Measurements from ENCODE around the gene NKX6-1. TPM values are rescaled to one million over a fixed set of nuclear protein-coding genes. Genes with fewer than 3 reads are reported as not detected.

Gene NKX6-1
- not detected for total RNA-seq
- long read RNA-seq, result 0 reads

DNA sequence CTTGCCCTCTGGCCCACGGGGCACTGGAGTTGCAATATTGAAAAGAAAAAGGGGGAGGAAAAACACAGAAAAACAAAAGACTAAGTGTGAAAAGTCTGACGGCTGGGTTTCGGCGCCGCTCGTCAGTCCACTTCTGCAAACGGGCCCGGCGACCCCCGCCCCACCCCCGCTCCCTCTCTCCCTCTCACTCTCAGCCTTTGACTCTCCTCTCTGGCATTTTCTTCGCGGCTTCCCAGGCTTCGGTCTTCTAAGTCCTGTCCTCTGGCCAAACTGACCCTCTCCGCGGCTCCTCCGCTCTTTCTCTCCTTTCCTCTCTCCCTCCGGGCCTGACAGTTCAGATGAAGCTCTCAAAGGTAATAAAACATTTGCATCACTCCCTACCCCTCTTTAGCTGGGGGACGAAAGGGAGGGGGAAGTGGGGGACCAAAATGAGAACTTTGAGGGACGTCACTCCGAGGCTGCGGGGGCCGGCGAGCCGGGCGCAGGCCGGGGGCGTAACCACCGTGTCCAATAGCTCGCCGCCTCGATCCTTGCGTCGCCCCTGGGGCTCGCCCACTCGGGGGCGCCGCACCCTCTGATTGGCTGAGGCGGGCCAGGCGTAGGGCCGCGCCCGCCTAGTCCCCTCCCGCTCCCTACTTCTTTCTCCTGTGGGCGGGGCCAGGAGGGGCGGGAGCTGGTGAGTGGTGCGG, at the start of gene NKX6-1:
NKX6-1 (minus strand) TSS at position 358 of the 689 bp plus-strand sequence. CDS start 1,064 bp downstream, outside the sequence.
- no peaks in the 10 kb centered on the region for H3K36me3 ChIP-seq
- peaks cover 100% of the 10 kb centered on the region for H3K27me3 ChIP-seq (ENCODE audit: low read depth)
- no peaks in the 10 kb centered on the region for H3K9me3 ChIP-seq (replicated peaks)
- H3K4me3 ChIP-seq, result peak within 1 kb of the TSS; percentile 62
- intact Hi-C loops (cut with micrococcal nuclease), result no loop called here
- peak; percentile 44 for DNase-seq
- TF ChIP-seq CTCF (IDR thresholded peaks at IDR 0.05; ENCODE audit: borderline replicate concordance), result no peak
- H3K27ac ChIP-seq (replicated peaks), result no peak within 1 kb of the TSS
- peaks cover 43% of the 10 kb centered on the region for H3K4me1 ChIP-seq

DNA sequence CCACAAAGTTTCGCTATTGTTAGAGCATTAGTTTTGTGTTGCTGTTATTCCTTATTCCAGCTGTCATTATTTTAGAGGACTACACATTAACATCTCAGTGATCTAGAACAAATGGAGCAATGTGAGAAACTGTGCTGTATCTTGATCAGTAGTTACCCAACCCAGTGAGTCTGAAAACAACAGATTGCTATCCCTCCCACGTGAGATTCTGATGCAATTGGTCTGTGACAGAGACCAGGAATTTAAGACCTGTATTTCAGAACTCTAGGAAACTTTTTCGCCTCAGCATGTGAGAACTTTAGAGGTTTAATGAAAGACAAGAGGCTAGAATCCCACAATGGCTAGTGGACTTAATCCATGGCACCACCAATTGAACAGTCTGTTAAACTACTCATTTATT, 48.1 kb upstream of the NKX6-1 start:
- no peak for DNase-seq
- Histone ChIP-seq H3K27me3 (ENCODE audit: low read depth) (no peaks in the 10 kb centered on the region), H3K27ac (replicated peaks) (no peak overlapping the region), H3K4me1 (no peaks in the 10 kb centered on the region), H3K4me3 (no peak overlapping the region), H3K36me3 (no peaks in the 10 kb centered on the region), H3K9me3 (replicated peaks) (peaks cover 2% of the 10 kb centered on the region)
- no peak for TF ChIP-seq CTCF (IDR thresholded peaks at IDR 0.05; ENCODE audit: borderline replicate concordance)
- intact Hi-C loops (cut with micrococcal nuclease), result no loop called here

GRCh38 chr4:84545093-84545492, 46.0 kb upstream of the NKX6-1 start:
- H3K36me3 ChIP-seq, result no peaks in the 10 kb centered on the region
- no peak for TF ChIP-seq CTCF (IDR thresholded peaks at IDR 0.05; ENCODE audit: borderline replicate concordance)
- H3K4me1 ChIP-seq, result no peaks in the 10 kb centered on the region
- intact Hi-C loops (cut with micrococcal nuclease), result no loop called here
- peaks cover 6% of the 10 kb centered on the region for H3K9me3 ChIP-seq (replicated peaks)
- H3K27me3 ChIP-seq (ENCODE audit: low read depth), result no peaks in the 10 kb centered on the region
- no peak overlapping the region for H3K27ac ChIP-seq (replicated peaks)
- no peak for DNase-seq
- H3K4me3 ChIP-seq, result no peak overlapping the region

- no peak for DNase-seq
- TF ChIP-seq CTCF (IDR thresholded peaks at IDR 0.05; ENCODE audit: borderline replicate concordance), result no peak
- Histone ChIP-seq H3K9me3 (replicated peaks) (peaks cover 12% of the 10 kb centered on the region), H3K4me1 (no peaks in the 10 kb centered on the region), H3K36me3 (no peaks in the 10 kb centered on the region), H3K27ac (replicated peaks) (no peak overlapping the region), H3K27me3 (ENCODE audit: low read depth) (no peaks in the 10 kb centered on the region), H3K4me3 (no peak overlapping the region)
- intact Hi-C loops (cut with micrococcal nuclease), result no loop called here
These were observed 36.8 kb upstream of the NKX6-1 start for GRCh38 chr4:84535901-84536300.

DNA sequence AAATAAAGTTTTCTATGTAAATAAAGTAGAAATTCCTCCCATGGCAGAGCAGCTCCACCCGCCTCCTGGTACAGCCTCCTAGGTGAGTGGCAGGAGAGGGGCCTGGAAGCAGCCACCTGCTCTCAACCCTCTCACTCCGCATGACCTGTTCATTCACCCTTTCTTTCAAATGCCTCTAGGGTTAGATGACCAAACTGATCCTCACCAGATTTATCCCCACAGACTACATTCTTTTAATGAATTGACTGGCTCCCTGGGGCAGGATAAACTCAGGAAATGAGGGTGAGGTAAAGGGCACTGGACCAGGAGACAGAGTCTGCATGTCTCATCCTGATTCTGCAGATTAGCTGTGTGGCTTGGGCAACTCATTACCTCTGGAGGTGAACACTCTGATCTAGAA, 32.6 kb upstream of the NKX6-1 start:
- no peak overlapping the region for H3K27ac ChIP-seq (replicated peaks)
- no peaks in the 10 kb centered on the region for H3K4me1 ChIP-seq
- intact Hi-C loops (cut with micrococcal nuclease), result no loop called here
- TF ChIP-seq CTCF (IDR thresholded peaks at IDR 0.05; ENCODE audit: borderline replicate concordance), result no peak
- DNase-seq, result no peak
- peaks cover 13% of the 10 kb centered on the region for H3K27me3 ChIP-seq (ENCODE audit: low read depth)
- no peak overlapping the region for H3K4me3 ChIP-seq
- H3K36me3 ChIP-seq, result no peaks in the 10 kb centered on the region
- H3K9me3 ChIP-seq (replicated peaks), result peaks cover 12% of the 10 kb centered on the region

Data from left ventricle myocardium inferior (tissue), 1 donor.